Measurements from ENCODE around the gene RNASE9.
"Not testable (repeated sequence)": the region's sequence is repeated elsewhere in the genome, so short reads cannot be mapped to it uniquely, and the experiment has no call there.

RNASE9 gene

DNA sequence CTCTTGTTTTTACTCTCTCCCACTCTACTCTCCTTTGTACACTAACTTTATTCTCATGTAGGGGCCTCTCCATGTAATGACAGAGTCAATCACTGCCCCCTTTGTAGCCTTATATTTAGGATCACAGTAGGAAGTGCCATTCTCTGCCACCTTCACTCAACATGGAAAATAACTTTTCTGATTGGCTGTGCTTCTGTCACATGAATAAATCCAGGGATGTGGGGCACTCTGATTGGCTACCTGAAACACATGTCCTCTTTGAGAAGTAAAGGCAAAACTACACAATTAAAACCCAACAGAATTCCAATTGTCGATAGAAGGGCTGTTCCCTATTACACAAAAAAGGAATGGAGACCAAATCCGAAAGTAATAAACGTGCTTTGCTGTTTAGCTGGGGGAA, at the start of gene RNASE9:
Gene RNASE9, minus strand, starts transcription at position 87 of the 400 bp plus-strand sequence.
- peaks cover 7% of the 10 kb centered on the region for H3K27me3 Mint-ChIP-seq
- no peaks in the 10 kb centered on the region for H3K4me1 Mint-ChIP-seq
- ATAC-seq (ENCODE audit: low read depth) (no peak), DNase-seq (ENCODE audit: low spot score in 2 of 2) (no peak)
- no peak within 1 kb of the TSS for H3K4me3 Mint-ChIP-seq
- no peak within 1 kb of the TSS for H3K27ac Mint-ChIP-seq
- no peaks in the 10 kb centered on the region for H3K9me3 Mint-ChIP-seq
- H3K36me3 Mint-ChIP-seq, result peaks cover 2% of the 10 kb centered on the region

GRCh38 chr14:20610002-20610765, 49.3 kb upstream of the RNASE9 start:
- ATAC-seq (ENCODE audit: low read depth) (peak; percentile 6), DNase-seq (ENCODE audit: low spot score in 2 of 2) (peak; percentile 66 to 70)
- Mint-ChIP-seq H3K36me3 (no peaks in the 10 kb centered on the region), H3K4me1 (peaks cover 4% of the 10 kb centered on the region), H3K27ac (no peak overlapping the region), H3K4me3 (no peak overlapping the region), H3K27me3 (no peaks in the 10 kb centered on the region), H3K9me3 (no peaks in the 10 kb centered on the region)

GRCh38 chr14:20609215-20610001, 48.6 kb upstream of the RNASE9 start:
- DNase-seq (ENCODE audit: low spot score in 2 of 2) (peak; percentile 67 to 81), ATAC-seq (ENCODE audit: low read depth) (peak; percentile 11)
- no peaks in the 10 kb centered on the region for H3K27me3 Mint-ChIP-seq
- H3K9me3 Mint-ChIP-seq, result no peaks in the 10 kb centered on the region
- H3K4me3 Mint-ChIP-seq, result no peak overlapping the region
- H3K4me1 Mint-ChIP-seq, result peaks cover 4% of the 10 kb centered on the region
- no peaks in the 10 kb centered on the region for H3K36me3 Mint-ChIP-seq
- H3K27ac Mint-ChIP-seq, result no peak overlapping the region

GRCh38 chr14:20608383-20609110, 47.7 kb upstream of the RNASE9 start:
- DNase-seq (ENCODE audit: low spot score in 2 of 2) (no peak), ATAC-seq (ENCODE audit: low read depth) (no peak)
- Mint-ChIP-seq H3K27ac (no peak overlapping the region), H3K27me3 (no peaks in the 10 kb centered on the region), H3K4me1 (peaks cover 4% of the 10 kb centered on the region), H3K36me3 (no peaks in the 10 kb centered on the region), H3K4me3 (peak overlapping the region; percentile 4), H3K9me3 (no peaks in the 10 kb centered on the region)

DNA sequence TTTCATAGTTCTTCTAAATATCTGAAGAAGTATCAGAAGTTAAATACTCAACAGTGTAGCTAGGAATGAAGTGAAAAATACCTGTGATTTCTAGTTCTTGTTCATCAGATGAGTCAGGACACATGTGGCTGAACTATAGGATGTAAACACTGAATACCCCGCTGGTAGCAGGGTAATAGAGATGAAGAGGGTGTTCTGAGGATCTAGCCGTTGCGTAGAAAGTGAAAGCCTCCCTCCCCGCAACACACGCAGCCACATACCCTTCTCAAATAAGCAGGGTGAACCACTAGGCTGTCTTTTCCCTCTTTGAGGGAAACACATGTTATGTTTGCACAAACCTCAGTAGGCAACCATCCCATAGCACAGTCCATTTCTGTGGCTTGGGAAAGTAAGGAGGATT, 46.8 kb upstream of the RNASE9 start:
- Mint-ChIP-seq H3K4me3 (no peak overlapping the region), H3K9me3 (no peaks in the 10 kb centered on the region), H3K36me3 (no peaks in the 10 kb centered on the region), H3K4me1 (peaks cover 4% of the 10 kb centered on the region), H3K27me3 (no peaks in the 10 kb centered on the region), H3K27ac (no peak overlapping the region)
- ATAC-seq (ENCODE audit: low read depth), result no peak
- no peak for DNase-seq (ENCODE audit: low spot score in 2 of 2)

DNA sequence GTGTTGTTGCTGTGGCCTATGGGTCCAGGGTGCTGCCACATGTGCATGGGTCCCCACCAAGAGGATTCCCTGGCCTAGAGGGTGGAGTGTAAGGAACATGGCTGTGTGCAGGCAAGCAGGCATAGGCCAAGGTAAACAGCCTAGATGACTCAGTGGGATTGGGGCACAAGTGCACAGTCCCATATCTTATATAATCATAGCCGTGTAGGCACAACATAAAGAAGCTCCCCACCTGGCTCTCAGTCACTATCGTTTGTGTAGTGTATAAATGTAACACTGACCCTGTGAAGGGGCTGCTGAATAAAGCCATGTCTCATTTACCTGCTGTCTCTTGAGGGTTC, 46.0 kb upstream of the RNASE9 start:
- H3K27me3 Mint-ChIP-seq, result no peaks in the 10 kb centered on the region
- DNase-seq (ENCODE audit: low spot score in 2 of 2), result no peak
- no peak overlapping the region for H3K4me3 Mint-ChIP-seq
- H3K9me3 Mint-ChIP-seq, result no peaks in the 10 kb centered on the region
- H3K27ac Mint-ChIP-seq, result no peak overlapping the region
- ATAC-seq (ENCODE audit: low read depth), result no peak
- peaks cover 4% of the 10 kb centered on the region for H3K4me1 Mint-ChIP-seq
- H3K36me3 Mint-ChIP-seq, result no peaks in the 10 kb centered on the region

- ATAC-seq (ENCODE audit: low read depth) (no peak), DNase-seq (ENCODE audit: low spot score in 2 of 2) (no peak)
- peaks cover 4% of the 10 kb centered on the region for H3K4me1 Mint-ChIP-seq
- no peaks in the 10 kb centered on the region for H3K27me3 Mint-ChIP-seq
- no peaks in the 10 kb centered on the region for H3K36me3 Mint-ChIP-seq
- H3K9me3 Mint-ChIP-seq, result no peaks in the 10 kb centered on the region
- no peak overlapping the region for H3K27ac Mint-ChIP-seq
- no peak overlapping the region for H3K4me3 Mint-ChIP-seq
Observed at GRCh38 chr14:20606190-20606901, 45.5 kb upstream of the RNASE9 start.

DNA sequence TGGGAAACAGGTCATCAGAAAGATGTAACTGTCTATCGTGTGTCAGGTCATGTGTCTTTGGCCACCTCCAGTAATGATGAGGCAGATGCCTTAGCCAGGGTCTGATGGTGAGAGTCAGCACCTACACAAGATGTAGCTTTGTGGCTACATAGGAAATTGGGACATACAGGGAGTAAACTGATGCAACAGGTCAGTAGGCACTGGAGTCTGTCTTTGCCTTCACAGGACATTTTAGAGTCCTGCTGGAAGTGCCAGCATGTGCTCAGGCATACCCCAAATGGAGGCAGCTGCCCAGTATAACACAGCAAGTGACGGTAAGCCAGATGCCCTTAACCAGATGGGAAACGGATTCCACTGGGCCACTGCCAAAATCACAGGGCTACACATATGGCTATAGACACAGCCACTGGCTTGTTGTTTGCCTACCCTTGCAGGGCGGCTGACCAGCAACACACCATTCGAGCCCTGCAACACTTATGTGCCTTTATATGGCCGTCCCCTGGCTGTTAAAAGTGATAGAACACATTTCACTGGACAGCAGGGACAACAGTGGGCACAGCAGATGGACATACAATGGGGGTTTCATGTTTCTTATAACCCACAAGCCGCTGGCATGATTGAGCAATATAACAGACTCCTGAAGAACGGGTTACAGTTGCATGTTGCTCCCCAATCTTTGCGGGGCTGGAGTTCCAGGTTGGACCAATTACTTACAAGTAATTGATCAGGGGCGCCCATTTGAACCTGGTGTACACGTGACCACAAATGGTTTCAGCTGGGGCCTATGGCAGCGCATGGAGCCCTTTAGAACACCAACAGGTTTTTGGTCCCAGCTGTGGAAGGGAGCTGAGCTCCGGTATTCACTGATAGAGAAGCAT, 43.2 kb upstream of the RNASE9 start:
- Mint-ChIP-seq H3K36me3 (no peaks in the 10 kb centered on the region), H3K27ac (no peak overlapping the region), H3K4me3 (no peak overlapping the region), H3K4me1 (peaks cover 4% of the 10 kb centered on the region), H3K9me3 (no peaks in the 10 kb centered on the region), H3K27me3 (no peaks in the 10 kb centered on the region)
- DNase-seq (ENCODE audit: low spot score in 2 of 2), result no peak
- no peak for ATAC-seq (ENCODE audit: low read depth)

DNA sequence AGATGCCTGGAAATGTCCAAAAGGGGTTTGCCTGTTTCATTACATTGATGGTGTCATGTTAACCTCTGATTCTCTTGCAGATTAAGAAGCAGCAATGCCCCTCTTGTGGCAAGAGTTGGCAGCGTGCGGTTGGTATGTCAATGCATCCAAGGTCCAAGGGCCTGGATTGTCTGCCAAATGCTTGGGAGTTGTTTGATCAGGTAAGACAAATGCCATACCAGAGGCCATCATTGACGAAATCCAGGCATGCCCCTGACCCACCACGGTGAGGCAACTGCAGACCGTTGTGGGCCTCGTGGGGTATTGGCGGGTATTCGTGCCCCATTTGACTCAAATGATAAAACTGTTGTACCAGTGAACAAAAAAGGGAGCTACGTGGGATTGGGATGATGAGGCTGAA, 41.7 kb upstream of the RNASE9 start:
- Mint-ChIP-seq H3K27ac (no peak overlapping the region), H3K4me1 (no peaks in the 10 kb centered on the region), H3K9me3 (no peaks in the 10 kb centered on the region), H3K36me3 (no peaks in the 10 kb centered on the region), H3K4me3 (no peak overlapping the region), H3K27me3 (no peaks in the 10 kb centered on the region)
- no peak for DNase-seq (ENCODE audit: low spot score in 2 of 2)
- ATAC-seq (ENCODE audit: low read depth), result no peak

DNA sequence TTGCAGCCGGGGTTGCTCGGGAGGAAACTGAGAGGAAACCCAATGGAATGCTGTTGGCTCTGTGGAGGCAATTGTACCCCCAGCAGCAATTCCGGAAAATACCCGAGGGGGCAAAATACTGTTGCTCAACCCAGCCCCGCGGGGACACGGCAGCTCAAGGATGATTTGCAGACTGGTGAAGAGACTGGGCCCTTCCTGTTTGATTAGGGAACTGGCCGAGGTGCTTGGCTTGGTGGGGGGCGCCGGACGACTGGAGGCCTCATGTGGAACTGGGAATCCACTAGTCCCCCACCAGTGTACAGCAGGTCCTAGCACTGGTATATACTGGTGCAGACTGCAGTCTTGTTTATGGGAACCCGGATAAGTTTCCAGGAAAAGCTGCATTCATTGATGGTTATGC, 40.7 kb upstream of the RNASE9 start:
- DNase-seq (ENCODE audit: low spot score in 2 of 2) (no peak), ATAC-seq (ENCODE audit: low read depth) (no peak)
- Mint-ChIP-seq H3K4me3 (no peak overlapping the region), H3K27ac (no peak overlapping the region), H3K27me3 (no peaks in the 10 kb centered on the region), H3K9me3 (no peaks in the 10 kb centered on the region), H3K4me1 (no peaks in the 10 kb centered on the region), H3K36me3 (no peaks in the 10 kb centered on the region)

GRCh38 chr14:20597108-20597507, 36.3 kb upstream of the RNASE9 start:
- ATAC-seq (ENCODE audit: low read depth) (no peak), DNase-seq (ENCODE audit: low spot score in 2 of 2) (no peak)
- Mint-ChIP-seq H3K27me3 (peaks cover 2% of the 10 kb centered on the region), H3K4me3 (no peak overlapping the region), H3K36me3 (no peaks in the 10 kb centered on the region), H3K27ac (no peak overlapping the region), H3K4me1 (no peaks in the 10 kb centered on the region), H3K9me3 (no peaks in the 10 kb centered on the region)

- H3K4me3 Mint-ChIP-seq; H3K4me1 Mint-ChIP-seq; DNase-seq (ENCODE audit: low spot score in 2 of 2); H3K27ac Mint-ChIP-seq; H3K36me3 Mint-ChIP-seq; H3K9me3 Mint-ChIP-seq; H3K27me3 Mint-ChIP-seq; ATAC-seq (ENCODE audit: low read depth): not testable (repeated sequence)
Observed at GRCh38 chr14:20595726-20596125, 34.9 kb upstream of the RNASE9 start.

GRCh38 chr14:20592574-20592973, 31.7 kb upstream of the RNASE9 start:
- Mint-ChIP-seq H3K9me3 (no peaks in the 10 kb centered on the region), H3K27me3 (peaks cover 7% of the 10 kb centered on the region), H3K27ac (no peak overlapping the region), H3K4me3 (no peak overlapping the region), H3K4me1 (no peaks in the 10 kb centered on the region), H3K36me3 (no peaks in the 10 kb centered on the region)
- ATAC-seq (ENCODE audit: low read depth) (no peak), DNase-seq (ENCODE audit: low spot score in 2 of 2) (no peak)

Data from memory B cell (primary cell).